H1 (cell line): ENCODE measurements around the gene FLRT2. TPM values are rescaled to one million over a fixed set of nuclear protein-coding genes. Genes with fewer than 3 reads are reported as not detected.

Experiments
- E2F6 ChIP-seq: IDR thresholded peaks from 2 replicates; pipeline ENCODE4 v1.6.1; 2012; ENCODE audit warnings: inconsistent platforms
- polyA plus RNA-seq, 7 experiments: library from polyadenylated mRNA; depleted of rRNA in 3 of 7; stranded (reverse) in 5 of 7; unstranded in 2 of 7; fragments of >200 nt in 5 of 7; fragments of 200-250 nt in 2 of 7; gene quantifications; 1 replicate in 5 of 7; 2 replicates in 1 of 7; 4 replicates in 1 of 7; pipeline versions ENCODE4 v1.2.1 to v1.2.3, GENCODE V29; 2011 to 2013; ENCODE audit warnings: missing spikeins in 2 of 7, mixed read lengths in 2 of 7
- total RNA-seq: library from RNA; stranded (reverse); fragmentation: NEBNext Ultra II Directional; extraction: Animal tissue kit (Norgen Biotek cat#: 25700); gene quantifications from 2 replicates; pipeline ENCODE4 v1.2.1, GENCODE V29; 2021

The FLRT2 gene
- total and polyA plus RNA-seq, 2 of the 8 experiments (the other 6 are each of a cell fraction or from before 2014, with no cell fraction given): 2.4 to 6.9 TPM

DNA sequence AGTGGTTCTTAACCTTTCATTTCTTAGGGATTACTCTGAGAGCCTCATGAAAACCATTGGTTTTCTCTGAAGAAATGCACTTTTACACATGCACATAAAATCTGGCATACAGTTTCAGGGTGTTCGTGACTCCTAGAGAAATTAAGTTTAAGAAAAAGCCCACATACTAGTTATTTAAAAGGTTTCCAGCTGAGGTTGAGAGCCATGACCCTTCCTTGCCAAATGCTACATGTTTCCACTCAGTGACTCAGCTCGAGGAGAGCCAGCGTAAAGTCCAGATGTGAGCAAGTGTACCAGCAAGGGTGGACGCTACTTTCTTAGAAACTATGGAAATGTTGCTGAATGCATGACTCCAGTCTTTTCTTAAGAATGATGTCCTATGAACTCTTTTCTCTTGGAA is 42.7 kb upstream of the FLRT2 start (continued):
- no peak for TF ChIP-seq E2F6
- TF ChIP-seq, all 59 proteins: peak for 0
